Activated CD4-positive, alpha-beta T cell treated with anti-CD3 and anti-CD28 coated beads for 1 hour (primary cell): ENCODE results near the gene TFF1.

ENCODE experiments used
- DNase-seq: peaks from one replicate; pipeline ENCODE4 v3.0.0-alpha.2; 2020

Gene TFF1

GRCh38 chr21:42314616-42315295 is 51.6 kb downstream of the TFF1 start:
- no peak for DNase-seq

GRCh38 chr21:42313501-42313969 is 52.8 kb downstream of the TFF1 start:
- no peak for DNase-seq

GRCh38 chr21:42312626-42313104 is 53.7 kb downstream of the TFF1 start:
- DNase-seq: no peak
